GM19463 (cell line): ENCODE data around the gene VAMP8.
"Not testable (repeated sequence)": the region's sequence is repeated elsewhere in the genome, so short reads cannot be mapped to it uniquely, and the experiment has no call there.

ENCODE experiments used
- ATAC-seq: cut with Tn5 transposase; IDR thresholded peaks from one replicate; pipeline ENCODE4 v1.9.1; 2021; ENCODE audit warnings: mild to moderate bottlenecking, moderate library complexity; ENCODE audit not compliant: unreplicated experiment

Gene VAMP8

DNA sequence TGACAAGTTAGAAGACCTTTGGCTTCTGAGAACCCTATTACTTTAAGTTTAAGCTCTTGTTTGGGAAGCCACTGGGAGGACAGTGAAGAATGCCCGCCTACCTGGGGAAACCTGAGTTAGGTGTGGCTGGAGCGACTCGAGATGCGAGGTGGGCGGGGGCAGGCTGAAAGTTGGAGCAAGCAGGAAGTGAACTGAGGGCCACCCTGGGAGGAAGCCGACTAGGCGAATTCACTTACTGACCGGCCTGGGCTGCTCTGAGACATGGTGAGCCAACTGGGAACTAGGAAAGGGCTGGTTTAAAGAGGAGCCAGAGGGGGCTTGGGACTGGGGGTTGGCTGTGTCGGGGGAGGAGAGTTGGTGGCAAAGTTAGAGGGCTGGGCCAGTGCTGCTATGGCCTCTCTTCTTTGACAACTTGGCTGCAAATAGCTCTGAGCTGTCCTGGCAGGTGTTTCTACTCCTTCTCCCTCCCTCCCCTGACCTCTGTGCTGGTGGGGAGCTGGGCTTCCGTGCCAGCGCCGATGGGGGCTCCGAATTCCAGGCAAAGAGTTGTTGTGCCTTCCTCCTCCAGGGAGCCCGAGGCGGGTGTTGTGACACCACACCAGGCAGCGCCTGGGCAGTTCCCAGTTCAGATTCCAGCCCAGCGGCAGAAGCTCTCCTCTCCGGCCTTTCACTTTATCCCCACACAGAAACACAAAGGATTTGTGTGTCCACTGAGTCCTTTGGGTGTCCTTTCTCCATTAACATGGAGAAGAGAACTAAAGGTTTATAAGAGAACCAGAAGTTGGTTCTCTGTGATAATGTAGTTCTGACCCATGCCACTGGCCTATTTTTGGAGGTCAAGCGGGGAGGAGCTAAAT, at the start of gene VAMP8:
TSS of gene VAMP8 (plus strand) at position 201 of the 857 bp plus-strand sequence. CDS start at position 262, 61 bp downstream.
- peak; percentile 65 for ATAC-seq

DNA sequence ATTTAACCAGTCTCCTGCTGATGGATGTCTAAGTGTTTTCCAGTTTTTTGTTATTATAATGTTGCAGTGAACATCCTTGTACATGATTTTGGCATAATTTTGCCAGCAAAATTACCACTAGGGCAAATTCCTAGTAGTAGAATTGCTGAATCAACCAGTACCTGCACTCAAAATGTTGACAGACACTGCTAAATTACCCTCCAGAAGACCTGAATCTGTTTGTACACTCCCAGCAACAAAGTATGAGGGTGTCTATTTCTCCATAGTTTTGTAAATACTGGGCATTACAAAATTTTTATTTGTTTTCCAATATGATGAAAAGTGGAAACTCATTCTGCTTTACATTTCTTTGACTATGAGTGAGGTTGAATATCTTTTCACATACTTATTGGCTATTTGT, 49.6 kb upstream of the VAMP8 start:
- ATAC-seq: no peak

DNA sequence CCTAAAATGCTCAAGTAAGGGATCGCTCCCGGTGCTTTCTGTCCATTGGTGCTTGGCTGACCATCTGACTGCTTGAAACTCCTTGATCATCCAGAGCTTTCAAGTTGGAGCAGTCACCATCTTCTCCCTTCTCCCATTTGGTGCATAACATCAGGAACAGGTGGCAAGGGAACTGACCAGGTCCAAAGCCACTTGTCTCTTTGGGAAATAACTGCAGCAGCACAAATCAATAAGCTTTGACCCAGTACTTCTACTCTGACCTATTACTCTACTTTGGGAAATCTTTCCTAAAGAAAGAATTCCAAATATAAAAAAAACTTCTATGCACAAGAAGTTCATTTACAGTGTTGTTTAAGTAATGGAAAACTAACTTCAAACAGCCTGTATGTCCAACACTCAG, 49.0 kb upstream of the VAMP8 start:
- ATAC-seq: no peak

DNA sequence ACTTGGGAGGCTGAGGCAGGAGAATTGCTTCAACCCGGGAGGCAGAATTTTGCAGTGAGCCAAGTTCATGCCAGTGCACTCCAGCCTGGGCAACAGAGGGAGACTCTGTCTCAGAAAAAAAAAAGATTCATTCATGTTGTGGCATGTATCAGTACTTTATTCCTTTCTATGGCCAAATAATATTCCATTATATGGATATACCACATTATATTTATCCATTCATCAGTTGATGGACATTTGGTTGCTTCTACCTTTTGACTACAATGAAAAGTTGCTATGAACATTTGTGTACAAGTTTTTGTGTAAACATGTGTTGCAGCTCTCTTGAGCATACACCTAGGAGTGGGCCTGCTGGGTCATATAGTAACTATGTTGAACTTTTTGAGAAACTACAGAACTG, 47.6 kb upstream of the VAMP8 start:
- ATAC-seq: no peak

DNA sequence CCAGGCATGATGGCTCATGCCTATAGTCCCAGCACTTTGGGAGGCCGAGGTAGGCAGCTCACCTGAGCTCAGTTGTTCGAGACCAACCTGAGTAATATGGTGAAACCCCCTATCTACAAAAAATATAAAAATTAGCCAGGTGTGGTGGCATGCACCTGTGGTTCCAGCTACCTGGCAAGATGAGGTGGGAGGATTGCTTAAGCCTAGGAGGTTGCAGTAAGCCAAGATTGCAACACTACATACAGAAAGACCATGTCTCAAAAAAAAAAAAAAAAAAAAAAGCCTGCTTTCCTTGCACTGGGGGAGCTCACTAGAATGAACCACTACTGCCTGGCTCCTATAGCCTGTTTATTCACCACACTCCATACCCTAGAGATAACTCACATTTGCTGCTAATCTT, 45.8 kb upstream of the VAMP8 start:
- ATAC-seq: no peak

DNA sequence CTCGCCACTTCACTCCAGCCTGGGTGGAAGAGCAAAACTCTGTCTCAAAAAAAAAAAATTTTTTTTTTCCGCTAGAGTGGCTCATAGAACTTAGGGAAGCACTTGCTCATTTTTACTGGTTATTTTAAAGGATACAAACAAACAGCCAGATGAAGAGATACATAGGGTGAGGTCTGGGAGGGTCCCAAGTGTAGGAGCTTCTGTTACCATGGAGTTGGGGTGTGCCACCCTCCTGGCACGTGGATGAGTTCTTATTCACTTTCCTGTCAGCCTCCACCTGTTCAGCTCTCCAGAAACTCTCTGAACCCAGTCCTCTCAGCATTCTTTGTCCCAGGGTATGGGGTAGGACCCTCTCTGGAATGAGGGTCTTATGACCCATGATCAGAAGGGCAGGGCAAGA, 43.3 kb upstream of the VAMP8 start:
- no peak for ATAC-seq

DNA sequence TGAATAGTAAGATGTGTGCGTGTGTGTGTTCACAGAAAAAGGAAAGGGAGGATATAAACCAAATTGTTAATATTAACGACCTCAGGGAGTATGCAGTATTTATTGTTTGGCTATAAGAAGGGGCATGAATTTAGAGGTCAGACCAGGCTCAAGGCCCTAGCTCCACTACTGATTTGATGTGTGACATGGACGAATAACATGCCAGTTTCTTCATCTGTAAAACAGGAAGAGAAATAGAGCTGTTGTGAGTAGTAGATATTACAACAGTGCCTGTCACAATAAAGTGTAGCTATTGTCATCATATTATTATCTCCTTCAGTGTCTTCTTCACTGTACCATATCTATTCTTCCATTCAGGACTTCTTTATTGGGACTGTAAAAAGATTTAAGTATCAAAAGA, 42.5 kb upstream of the VAMP8 start:
- ATAC-seq: no peak

DNA sequence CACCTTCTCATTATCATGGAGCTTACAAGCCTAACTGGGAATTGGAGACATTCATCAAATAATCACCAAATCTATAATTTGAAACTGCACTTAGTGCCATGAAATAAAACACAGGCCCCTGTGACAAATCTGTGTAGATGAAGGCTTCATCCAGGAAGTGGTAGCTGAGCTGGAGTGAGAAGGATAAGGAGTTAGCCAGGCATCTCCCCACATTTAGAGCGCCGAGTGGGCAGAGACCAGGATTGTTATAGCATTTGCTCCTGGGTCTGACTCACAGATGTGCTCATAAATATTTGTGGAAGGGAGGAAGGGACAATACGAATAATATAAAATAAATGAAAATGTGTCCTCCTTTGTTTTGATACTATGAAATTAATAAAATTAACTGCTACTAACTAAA, 40.9 kb upstream of the VAMP8 start:
- no peak for ATAC-seq

DNA sequence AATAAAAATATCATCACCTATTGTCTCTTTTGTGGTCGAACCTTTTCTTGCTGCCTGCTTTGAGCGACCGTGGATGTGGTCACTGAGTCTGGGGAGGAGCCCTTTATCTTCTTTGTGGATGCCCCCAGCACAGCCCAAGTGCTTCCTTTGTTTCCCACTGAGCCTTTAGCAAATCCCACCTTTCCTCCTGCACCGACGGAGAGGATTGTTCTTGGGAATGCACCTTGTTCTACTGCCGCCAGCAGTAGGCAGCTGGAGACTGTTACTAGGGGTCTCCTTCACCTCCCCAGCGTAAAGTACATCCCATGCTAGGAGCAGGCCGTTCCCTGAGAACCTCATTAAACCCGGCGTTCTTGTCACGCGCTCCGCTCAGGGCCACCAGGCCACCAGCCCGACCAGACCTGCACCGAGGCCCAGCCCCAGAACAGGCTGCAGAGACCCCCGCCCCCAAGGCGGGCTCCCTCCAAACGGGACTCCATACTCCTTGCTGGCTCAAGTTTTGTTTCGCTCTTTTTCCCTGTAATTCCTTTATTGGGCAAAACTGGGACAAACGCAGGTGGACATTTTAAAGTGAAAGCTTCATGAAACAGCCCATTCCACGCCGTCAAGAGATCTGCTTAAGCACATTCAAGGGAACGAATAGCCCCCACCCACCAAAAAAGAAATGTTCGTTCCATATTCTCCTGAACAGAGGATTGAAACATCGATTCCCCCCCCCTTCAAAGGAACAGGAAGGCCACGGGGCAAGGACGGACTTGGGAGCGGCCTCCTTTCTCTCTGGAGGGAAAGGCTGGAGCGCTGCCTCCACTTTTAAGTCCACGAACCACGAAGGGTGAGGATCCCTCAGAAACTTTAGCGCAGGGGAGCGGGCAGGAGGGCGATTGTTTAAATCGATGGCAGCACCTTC, 39.5 kb upstream of the VAMP8 start:
- no peak for ATAC-seq

DNA sequence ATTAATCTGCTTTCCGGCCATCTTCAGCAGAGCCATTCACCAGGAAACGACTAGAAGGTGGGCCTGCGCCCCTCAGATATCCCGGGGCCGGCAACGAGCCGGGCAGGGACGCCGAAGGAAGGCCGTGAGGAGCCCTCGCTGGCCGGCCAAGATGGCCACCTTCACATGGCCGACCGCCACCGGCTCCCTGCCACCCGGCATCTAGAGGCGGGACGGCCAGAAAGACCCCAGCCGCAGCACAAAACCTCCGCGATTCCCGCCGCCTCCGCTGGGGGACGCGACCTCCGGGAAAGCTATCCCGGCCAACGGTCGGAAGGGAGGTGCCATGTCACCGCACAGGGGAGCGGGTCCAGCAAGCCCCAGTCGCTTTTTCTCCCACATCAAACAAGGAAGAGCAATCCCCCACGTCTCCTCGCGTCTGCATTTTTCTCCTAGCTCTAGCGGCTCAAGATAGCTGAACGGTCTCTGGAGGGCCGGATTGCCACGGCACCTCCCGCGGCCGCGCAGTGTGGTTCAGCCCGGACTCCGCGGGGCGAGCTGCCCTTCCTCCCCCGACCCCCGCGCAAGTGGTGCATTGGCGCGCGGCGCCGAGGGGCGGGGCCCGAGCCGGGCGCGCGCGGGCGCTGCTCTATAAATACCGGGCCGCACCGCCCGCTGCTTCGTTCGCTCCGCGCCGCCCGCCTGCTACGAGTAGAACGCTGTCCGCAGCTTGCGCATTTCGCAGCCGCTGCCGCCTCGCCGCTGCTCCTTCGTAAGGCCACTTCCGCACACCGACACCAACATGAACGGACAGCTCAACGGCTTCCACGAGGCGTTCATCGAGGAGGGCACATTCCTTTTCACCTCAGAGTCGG, 38.7 kb upstream of the VAMP8 start, which contains the start of gene MAT2A:
TSS of gene MAT2A (plus strand) at position 662 of the 854 bp plus-strand sequence. CDS start at position 782, 120 bp downstream.
- peak; percentile 73 for ATAC-seq

DNA sequence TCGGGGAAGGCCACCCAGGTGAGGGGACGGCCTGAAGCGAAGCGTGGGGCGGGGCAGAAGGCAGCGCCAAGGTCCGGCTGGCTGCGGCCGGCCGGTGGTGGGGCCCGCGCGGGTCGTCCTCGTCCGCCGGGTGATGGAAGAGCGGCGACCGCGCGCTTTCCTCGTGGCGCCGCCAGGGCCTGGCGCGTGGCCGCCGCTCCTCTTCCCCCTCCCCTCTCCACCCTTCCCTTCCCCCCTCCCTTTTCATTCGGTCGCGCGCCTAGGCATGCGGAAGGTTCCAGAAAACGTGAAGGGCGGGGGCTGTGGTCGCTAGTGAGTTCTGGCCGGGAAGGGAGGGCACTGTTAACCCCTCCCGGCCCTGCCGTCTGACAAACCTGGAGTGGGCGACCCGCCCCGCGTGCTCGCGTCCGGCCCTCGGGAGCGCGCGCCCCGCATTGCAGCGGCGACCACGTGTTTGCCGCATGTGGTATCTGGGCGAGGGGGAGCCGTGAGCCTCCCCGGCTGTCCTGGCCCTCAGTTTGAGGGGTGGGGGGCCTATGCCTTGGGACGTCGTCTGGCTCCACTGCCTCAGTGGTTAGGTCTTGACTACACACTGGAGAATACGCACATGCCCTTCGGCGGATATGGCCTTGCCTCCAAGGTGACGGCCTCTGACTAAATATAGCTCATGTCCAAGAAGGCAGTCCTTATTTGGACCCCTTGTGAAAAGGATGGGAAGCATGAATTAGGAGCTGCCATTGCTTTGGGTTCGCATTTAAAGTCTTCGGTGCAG, 37.8 kb upstream of the VAMP8 start:
- peak; percentile 26 for ATAC-seq

DNA sequence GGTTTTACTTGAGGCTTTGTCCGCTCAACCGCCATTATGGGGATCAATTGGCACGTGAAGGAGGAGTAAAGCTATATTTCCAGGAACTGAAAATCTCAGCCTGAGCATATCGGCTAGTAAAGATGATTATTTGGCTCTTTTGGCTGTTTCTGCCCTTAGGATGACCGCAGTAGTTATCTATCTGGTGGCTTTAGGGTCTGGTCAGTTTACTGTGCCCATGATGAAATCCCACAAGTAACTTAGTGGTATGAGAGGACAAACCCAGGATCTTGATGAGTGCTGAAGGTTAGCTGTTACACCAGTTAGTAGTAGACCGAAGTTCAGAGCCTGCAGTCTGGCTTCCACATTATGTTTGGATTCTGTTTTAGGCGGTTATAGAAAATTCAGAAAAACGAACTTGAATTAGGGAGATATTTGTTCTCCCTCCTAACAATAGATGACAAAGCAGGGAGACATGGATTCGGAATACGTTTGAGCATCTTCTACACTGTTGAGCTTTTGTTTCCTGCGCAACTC, 37.2 kb upstream of the VAMP8 start:
- ATAC-seq: no peak

DNA sequence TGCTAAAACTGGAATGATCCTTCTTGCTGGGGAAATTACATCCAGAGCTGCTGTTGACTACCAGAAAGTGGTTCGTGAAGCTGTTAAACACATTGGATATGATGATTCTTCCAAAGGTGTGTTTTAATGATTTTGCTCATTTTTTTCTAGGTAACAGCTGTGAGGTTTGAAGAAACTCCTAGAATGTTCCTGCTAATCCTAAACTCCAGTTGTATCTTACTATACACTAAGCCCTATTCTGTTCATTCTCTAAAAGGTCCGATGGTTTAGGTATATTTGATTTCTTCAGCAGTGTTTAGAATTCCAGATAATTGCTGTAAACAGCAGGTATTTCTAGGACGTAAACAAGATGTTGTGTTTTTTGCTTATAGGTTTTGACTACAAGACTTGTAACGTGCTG, 36.1 kb upstream of the VAMP8 start:
- no peak for ATAC-seq

DNA sequence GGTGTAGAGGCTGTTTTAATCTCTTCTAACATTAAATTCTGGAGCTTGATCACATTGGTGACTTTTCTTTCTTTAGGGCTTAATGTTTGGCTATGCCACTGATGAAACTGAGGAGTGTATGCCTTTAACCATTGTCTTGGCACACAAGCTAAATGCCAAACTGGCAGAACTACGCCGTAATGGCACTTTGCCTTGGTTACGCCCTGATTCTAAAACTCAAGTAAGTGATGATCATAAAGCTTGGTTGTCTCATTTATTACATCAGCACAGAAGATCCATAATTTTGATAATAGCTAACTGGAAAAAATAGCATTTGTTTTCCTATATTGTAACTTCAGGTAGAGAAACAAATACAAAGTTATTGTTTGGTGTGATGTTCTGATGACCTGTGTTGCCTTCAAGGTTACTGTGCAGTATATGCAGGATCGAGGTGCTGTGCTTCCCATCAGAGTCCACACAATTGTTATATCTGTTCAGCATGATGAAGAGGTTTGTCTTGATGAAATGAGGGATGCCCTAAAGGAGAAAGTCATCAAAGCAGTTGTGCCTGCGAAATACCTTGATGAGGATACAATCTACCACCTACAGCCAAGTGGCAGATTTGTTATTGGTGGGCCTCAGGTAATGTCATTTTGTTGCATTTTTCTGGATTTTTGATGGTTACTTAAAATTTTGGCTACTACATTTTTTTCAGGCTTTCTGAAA, 35.5 kb upstream of the VAMP8 start:
- no peak for ATAC-seq

DNA sequence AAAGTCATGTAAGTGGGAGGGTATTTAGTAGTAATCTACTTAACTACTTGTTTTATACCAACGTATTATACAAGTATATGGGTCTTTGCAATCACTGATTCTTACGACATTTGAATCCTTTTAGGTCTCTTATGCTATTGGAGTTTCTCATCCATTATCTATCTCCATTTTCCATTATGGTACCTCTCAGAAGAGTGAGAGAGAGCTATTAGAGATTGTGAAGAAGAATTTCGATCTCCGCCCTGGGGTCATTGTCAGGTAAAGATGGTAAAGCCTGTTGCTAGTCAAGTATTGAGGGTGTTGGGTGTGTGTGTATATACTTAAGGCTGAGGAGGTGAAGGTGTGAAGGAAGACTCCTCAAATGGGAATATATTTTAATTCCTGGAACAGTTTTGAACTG, 34.6 kb upstream of the VAMP8 start:
- no peak for ATAC-seq

DNA sequence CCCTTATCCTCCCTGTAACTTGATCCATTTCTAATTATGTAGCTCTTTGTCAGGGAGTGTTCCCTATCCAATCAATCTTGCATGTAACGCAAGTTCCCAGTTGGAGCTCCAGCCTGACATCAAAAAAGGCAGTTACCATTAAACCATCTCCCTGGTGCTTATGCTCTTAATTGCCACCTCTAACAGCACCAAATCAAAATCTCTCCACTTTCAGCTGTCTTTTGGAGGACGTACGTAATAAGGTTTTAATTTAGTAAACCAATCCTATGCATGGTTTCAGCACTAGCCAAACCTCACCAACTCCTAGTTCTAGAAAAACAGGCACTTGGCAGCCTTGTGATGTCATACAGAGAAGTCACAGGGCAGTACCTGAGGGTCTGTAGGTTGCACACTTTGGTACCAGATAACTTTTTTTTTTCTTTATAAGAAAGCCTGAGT, 33.1 kb upstream of the VAMP8 start:
- ATAC-seq: not testable (repeated sequence)

DNA sequence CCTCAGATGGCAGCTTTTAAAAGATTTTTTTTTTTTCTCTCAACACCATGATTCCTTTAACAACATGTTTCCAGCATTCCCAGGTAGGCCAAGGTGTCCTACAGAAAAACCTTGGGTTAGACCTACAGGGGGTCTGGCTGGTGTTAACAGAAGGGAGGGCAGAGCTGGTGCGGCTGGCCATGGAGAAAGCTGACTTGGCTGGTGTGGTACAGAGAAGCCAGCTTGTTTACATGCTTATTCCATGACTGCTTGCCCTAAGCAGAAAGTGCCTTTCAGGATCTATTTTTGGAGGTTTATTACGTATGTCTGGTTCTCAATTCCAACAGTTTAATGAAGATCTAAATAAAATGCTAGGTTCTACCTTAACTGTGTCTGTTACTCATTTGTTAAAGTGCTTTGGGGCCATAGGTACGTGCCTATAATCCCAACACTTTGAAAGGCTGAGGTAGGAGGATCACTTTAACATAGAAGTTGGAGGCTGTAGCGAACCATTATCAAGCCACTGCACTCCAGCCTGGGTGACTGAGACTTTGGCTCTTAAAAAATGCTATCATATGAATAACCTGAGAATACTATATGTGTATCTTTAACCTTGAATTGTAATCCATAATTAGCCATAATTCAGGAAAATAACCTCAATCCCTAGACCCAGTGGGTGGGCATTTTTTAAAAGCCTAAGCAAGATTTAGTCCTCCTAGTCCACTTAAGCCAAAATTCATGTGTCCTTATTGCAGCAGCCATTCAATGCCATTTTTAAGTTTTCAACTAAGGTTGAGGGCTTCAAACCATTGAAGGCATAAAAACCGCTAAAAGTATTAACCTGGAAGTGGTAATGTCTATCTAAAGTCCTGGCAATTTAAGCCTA, 32.2 kb upstream of the VAMP8 start:
- not testable (repeated sequence) for ATAC-seq

DNA sequence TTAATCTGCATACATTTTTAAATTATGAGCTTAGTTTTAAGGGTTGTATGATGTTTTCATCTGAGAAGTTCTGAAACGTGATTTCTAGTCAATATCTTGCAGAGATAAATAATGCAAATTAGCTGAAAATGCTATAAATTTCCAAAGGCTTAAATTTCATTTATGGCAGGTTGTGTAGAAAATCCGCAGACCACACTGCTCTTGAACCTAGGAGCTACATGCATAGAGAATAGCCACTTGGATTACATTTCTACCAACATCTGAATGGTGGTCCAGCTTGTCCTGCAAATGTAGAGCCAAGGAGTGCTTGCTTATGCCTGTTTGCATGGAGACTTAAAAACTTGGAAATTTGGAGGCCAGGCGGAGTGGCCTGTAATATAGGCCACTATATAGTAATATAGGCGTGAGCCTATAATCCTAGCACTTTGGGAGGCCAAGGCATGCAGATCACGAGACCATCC, 31.6 kb upstream of the VAMP8 start:
- ATAC-seq: no peak
